PC-3 (cell line): ENCODE results near the gene LRBA. TPM values are rescaled to one million over a fixed set of nuclear protein-coding genes. Genes with fewer than 3 reads are reported as not detected.

Experiments
- ATAC-seq: fragments of 200-7000 bp; cut with Tn5 transposase; 2 replicates; pipeline ENCODE4 v1.9.1; 2020; ENCODE audit warnings: mild to moderate bottlenecking, moderate library complexity
- BruUV-seq: library from RNA; stranded (reverse); fragments of 400-500 nt; replicated peaks from 2 replicates; lab custom pipeline; 2021; lab: Mats Ljungman, UMichigan
- CTCF ChIA-PET: fragments of 300-600 bp; sonication (Branson Sonifier 250); formaldehyde crosslinking; loops from one replicate; lab custom pipeline; 2022; ENCODE audit warnings: antibody characterized with exemption; lab: Charles Lee
- POLR2A ChIA-PET: fragments of 300-600 bp; sonication (Branson Sonifier 250); formaldehyde crosslinking; loops from one replicate; lab custom pipeline; 2022; ENCODE audit warnings: antibody characterized with exemption; ENCODE audit not compliant: unreplicated experiment; lab: Charles Lee
- DNase-seq: peaks from one replicate; pipeline ENCODE4 v3.0.0-alpha.2; 2015
- H2AFZ ChIP-seq: fragments of 300-600 bp; sonication (generic); 2 replicates; pipeline ENCODE4 v1.6.0; 2016; ENCODE audit warnings: antibody characterized with exemption, low read length
- H3F3A ChIP-seq: fragments of 300-600 bp; sonication (generic); one replicate; pipeline ENCODE4 v1.6.0; 2017; ENCODE audit warnings: antibody characterized with exemption, low read length, control low read depth, mild to moderate bottlenecking; ENCODE audit not compliant: unreplicated experiment
- H3K27ac ChIP-seq: fragments of 300-600 bp; sonication (generic); 2 replicates; pipeline ENCODE4 v1.5.1; 2016; ENCODE audit warnings: mild to moderate bottlenecking, low read length
- H3K27me3 ChIP-seq: fragments of 300-600 bp; sonication (generic); 2 replicates; pipeline ENCODE4 v1.6.1; 2016; ENCODE audit warnings: low read length, mixed read lengths
- H3K36me3 ChIP-seq: fragments of 300-600 bp; sonication (generic); 2 replicates; pipeline ENCODE4 v1.6.1; 2016; ENCODE audit warnings: low read depth, mixed run types, low read length, mixed read lengths
- H3K4me1 ChIP-seq: fragments of 300-600 bp; sonication (generic); 2 replicates; pipeline ENCODE4 v1.5.1; 2016; ENCODE audit warnings: low read length; ENCODE audit not compliant: insufficient read depth
- H3K4me2 ChIP-seq: fragments of 300-600 bp; sonication (generic); 2 replicates; pipeline ENCODE4 v1.6.0; 2016; ENCODE audit warnings: low read length
- H3K4me3 ChIP-seq: fragments of 300-600 bp; sonication (generic); 2 replicates; pipeline ENCODE4 v1.5.1; 2016; ENCODE audit warnings: mild to moderate bottlenecking, low read length, mixed read lengths
- H3K79me2 ChIP-seq: fragments of 300-600 bp; sonication (generic); 2 replicates; pipeline ENCODE4 v1.6.1; 2017; ENCODE audit warnings: low read length, mixed read lengths
- H3K9ac ChIP-seq: fragments of 300-600 bp; sonication (generic); 2 replicates; pipeline ENCODE4 v1.6.0; 2016; ENCODE audit warnings: mild to moderate bottlenecking, low read length
- H3K9me2 ChIP-seq: fragments of 300-600 bp; sonication (generic); replicated peaks from 2 replicates; pipeline ENCODE4 v1.6.1; 2016; ENCODE audit warnings: mixed run types, low read length, mixed read lengths
- H3K9me3 ChIP-seq: fragments of 300-600 bp; sonication (generic); 2 replicates; pipeline ENCODE4 v1.6.1; 2016; ENCODE audit warnings: low read length, mixed read lengths
- H4K20me1 ChIP-seq: fragments of 300-600 bp; sonication (generic); 2 replicates; pipeline ENCODE4 v1.6.1; 2016; ENCODE audit warnings: low read length, mixed read lengths
- EZH2 ChIP-seq: fragments of 300-600 bp; sonication (generic); IDR thresholded peaks from one replicate; pipeline ENCODE4 v1.6.1; 2017; ENCODE audit warnings: antibody characterized with exemption, mild to moderate bottlenecking, low read length; ENCODE audit not compliant: unreplicated experiment
- EZH2phosphoT487 ChIP-seq: fragments of 300-600 bp; sonication (generic); IDR thresholded peaks from 2 replicates; pipeline ENCODE4 v1.6.1; 2018; ENCODE audit warnings: mild to moderate bottlenecking, antibody characterized with exemption, low read length, borderline replicate concordance
- intact Hi-C: fragments of 100-400 bp; cut with micrococcal nuclease; formaldehyde crosslinking; loops from 2 replicates; pipeline ENCODE4 v1.9.0; 2023
- total RNA-seq: library from RNA; depleted of rRNA; stranded (reverse); fragments of >200 nt; gene quantifications from 2 replicates; pipeline ENCODE4 v1.2.3, GENCODE V29; 2014
- TF ChIP-seq, protein P1 (sequence below): fragments of 300-600 bp; sonication (generic); conservative IDR thresholded peaks from 2 replicates; pipeline ENCODE4 v1.5.1; 2017; ENCODE audit warnings: antibody characterized with exemption, low read depth, mild to moderate bottlenecking, low read length

The LRBA gene
- total RNA-seq, 1 experiment from 2014 or later = 40.8 TPM

DNA sequence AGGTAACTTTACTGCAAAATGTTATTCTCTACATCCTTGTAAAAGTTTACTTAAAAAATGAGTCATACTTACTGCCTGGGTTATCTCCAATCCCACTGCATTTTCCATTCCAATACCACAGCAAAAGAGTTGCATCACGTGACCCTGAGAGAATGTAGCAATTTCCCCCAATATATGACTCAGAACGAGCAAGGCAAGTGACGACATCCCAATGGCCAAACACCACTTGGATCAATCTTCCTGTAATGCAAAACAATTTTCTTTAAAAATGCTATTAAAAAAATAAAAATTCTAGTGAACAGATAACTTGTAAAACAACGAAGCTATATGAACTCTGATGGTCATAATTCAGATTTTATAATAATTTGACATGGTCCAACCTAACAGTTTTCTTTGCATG lies 712.5 kb downstream of the LRBA start:
- Histone ChIP-seq H4K20me1 (no peaks in the 10 kb centered on the region), H3K4me2 (no peak overlapping the region), H3K4me1 (peaks cover 38% of the 10 kb centered on the region), H3K9ac (no peak overlapping the region), H3K27ac (peak overlapping the region; percentile 36), H3K27me3 (no peaks in the 10 kb centered on the region), H3K79me2 (no peaks in the 10 kb centered on the region), H3K4me3 (no peak overlapping the region), H3K36me3 (no peaks in the 10 kb centered on the region), H3K9me2 (no peaks in the 10 kb centered on the region), H3K9me3 (no peaks in the 10 kb centered on the region), H2AFZ (no peak overlapping the region), H3F3A (no peaks in the 10 kb centered on the region)
- POLR2A ChIA-PET = no interaction called here
- DNase-seq (peak; percentile 86), ATAC-seq (peak; percentile 61)
- TF ChIP-seq, protein P1, sequence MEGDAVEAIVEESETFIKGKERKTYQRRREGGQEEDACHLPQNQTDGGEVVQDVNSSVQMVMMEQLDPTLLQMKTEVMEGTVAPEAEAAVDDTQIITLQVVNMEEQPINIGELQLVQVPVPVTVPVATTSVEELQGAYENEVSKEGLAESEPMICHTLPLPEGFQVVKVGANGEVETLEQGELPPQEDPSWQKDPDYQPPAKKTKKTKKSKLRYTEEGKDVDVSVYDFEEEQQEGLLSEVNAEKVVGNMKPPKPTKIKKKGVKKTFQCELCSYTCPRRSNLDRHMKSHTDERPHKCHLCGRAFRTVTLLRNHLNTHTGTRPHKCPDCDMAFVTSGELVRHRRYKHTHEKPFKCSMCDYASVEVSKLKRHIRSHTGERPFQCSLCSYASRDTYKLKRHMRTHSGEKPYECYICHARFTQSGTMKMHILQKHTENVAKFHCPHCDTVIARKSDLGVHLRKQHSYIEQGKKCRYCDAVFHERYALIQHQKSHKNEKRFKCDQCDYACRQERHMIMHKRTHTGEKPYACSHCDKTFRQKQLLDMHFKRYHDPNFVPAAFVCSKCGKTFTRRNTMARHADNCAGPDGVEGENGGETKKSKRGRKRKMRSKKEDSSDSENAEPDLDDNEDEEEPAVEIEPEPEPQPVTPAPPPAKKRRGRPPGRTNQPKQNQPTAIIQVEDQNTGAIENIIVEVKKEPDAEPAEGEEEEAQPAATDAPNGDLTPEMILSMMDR = no peak
- TF ChIP-seq EZH2 = no peak
- no peak for TF ChIP-seq EZH2phosphoT487
- BruUV-seq = no TSS peak
- intact Hi-C loops = loop anchor here (5.0 kb wide), 1 partner anchor 160 kb away; no protein-coding TSS in a partner anchor
- CTCF ChIA-PET = no interaction called here

DNA sequence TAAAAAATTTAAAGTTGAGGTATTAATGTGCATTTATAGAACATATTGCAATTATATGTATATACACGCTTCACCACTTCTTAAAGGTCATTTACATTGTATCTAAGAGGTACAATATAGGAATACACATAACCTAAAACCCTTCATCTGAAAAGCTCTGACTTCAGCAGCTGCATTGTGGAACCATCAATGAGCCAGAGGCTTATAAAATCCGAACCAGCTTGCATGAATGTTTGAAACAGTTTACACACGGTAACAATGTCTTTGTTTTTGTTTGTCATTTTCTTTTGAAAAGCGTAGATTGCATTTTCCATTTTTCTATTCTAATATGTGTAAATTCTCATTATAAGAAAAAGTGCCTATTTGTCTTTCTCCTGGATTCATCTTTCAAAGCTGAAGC lies 715.3 kb downstream of the LRBA start:
- no peaks in the 10 kb centered on the region for H3K36me3 ChIP-seq
- no peak for DNase-seq
- peaks cover 20% of the 10 kb centered on the region for H3K4me1 ChIP-seq
- no peaks in the 10 kb centered on the region for H3K27me3 ChIP-seq
- H3K27ac ChIP-seq = no peak overlapping the region
- BruUV-seq = no TSS peak
- no peaks in the 10 kb centered on the region for H3K9me2 ChIP-seq
- TF ChIP-seq EZH2 (no peak), EZH2phosphoT487 (no peak)
- TF ChIP-seq, protein P1 = no peak
- no peaks in the 10 kb centered on the region for H4K20me1 ChIP-seq
- no peak overlapping the region for H3K9ac ChIP-seq
- no peaks in the 10 kb centered on the region for H3F3A ChIP-seq
- no peak overlapping the region for H3K4me2 ChIP-seq
- no peak overlapping the region for H2AFZ ChIP-seq
- ChIA-PET POLR2A (no interaction called here), CTCF (no interaction called here)
- no peak overlapping the region for H3K4me3 ChIP-seq
- H3K79me2 ChIP-seq = no peaks in the 10 kb centered on the region
- no peak for ATAC-seq
- H3K9me3 ChIP-seq = no peaks in the 10 kb centered on the region
- intact Hi-C loops = loop anchor here (1.0 to 5.0 kb wide), 4 partner anchors 49 to 567 kb away; no protein-coding TSS in a partner anchor

DNA sequence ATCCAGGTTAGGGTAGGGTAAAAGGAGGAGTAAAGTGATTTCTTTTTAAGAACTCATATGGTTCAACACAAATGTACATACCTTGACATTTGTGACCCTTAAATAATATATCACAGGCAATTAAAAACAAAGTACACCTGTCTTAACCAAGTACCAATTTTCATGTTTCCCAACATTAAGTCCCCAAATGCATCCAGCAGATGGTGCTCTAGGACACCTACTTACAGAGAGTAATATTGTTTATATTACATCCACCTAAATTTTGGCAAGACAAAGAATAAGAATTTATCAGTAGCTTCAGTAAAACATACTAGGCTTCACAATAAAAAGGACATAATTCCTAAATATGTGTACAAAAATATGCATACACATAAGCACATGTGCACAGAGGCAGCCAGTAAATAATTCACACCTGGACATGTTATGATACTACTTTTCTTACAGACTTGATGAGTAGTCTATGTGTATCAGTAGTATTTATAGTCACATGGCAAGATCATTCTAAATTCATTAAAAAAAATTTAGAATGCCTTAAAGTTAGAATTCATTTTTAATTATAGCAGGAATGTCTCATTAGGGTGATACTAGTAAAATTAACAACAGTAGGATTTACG lies 717.1 kb downstream of the LRBA start:
- no peak overlapping the region for H3K4me3 ChIP-seq
- H3K9me2 ChIP-seq = no peaks in the 10 kb centered on the region
- no peak overlapping the region for H3K27ac ChIP-seq
- H3K4me2 ChIP-seq = no peak overlapping the region
- ChIA-PET CTCF (no interaction called here), POLR2A (no interaction called here)
- no peaks in the 10 kb centered on the region for H3K79me2 ChIP-seq
- intact Hi-C loops = loop anchor here (2.0 kb wide), 2 partner anchors 51 to 569 kb away; no protein-coding TSS in a partner anchor
- H2AFZ ChIP-seq = no peak overlapping the region
- H3K9ac ChIP-seq = no peak overlapping the region
- no peaks in the 10 kb centered on the region for H4K20me1 ChIP-seq
- no peaks in the 10 kb centered on the region for H3K27me3 ChIP-seq
- peak; percentile 76 for DNase-seq
- H3F3A ChIP-seq = no peaks in the 10 kb centered on the region
- TF ChIP-seq, protein P1 = peak; percentile 79
- TF ChIP-seq EZH2 = no peak
- ATAC-seq = 0 out of 2 replicates have a peak, but pooled peaks have one; percentile 46
- H3K9me3 ChIP-seq = no peaks in the 10 kb centered on the region
- peaks cover 15% of the 10 kb centered on the region for H3K4me1 ChIP-seq
- no peaks in the 10 kb centered on the region for H3K36me3 ChIP-seq
- no TSS peak for BruUV-seq
